Uterus (tissue), 2 donors: Measurements from ENCODE around the gene CCDC91.

Source experiments
- CTCF ChIP-seq, 4 experiments: fragments of 200-600 bp in 2 of 4; fragments of 450-650 bp in 2 of 4; sonication (generic) in 2 of 4; IDR thresholded peaks; one replicate each; pipeline ENCODE4 v1.5.1; 2016 to 2019; ENCODE audit warnings: antibody characterized with exemption in 4 of 4, mild to moderate bottlenecking in 2 of 4, moderate library complexity in 1 of 4
- POLR2A ChIP-seq, 2 donors: fragments of 450-650 bp; IDR thresholded peaks; one replicate each; pipeline ENCODE4 v1.6.1; 2016; ENCODE audit warnings: antibody characterized with exemption in 2 of 2, mild to moderate bottlenecking in 1 of 2, moderate library complexity in 1 of 2

- no peak for TF ChIP-seq CTCF (IDR thresholded peaks at IDR 0.05)
- no peak for TF ChIP-seq POLR2A (IDR thresholded peaks at IDR 0.05)
Measured at GRCh38 chr12:28446031-28446430, 255.8 kb downstream of the CCDC91 start.
